Measurements from ENCODE around the gene BBC3. TPM values are rescaled to one million over a fixed set of nuclear protein-coding genes. Genes with fewer than 3 reads are reported as not detected.
A peak's percentile ranks its signal among the peaks of the same experiment; 100 is the strongest.

Gene BBC3
- total RNA-seq, 1 donor from 2014 or later: 18.6 TPM

DNA sequence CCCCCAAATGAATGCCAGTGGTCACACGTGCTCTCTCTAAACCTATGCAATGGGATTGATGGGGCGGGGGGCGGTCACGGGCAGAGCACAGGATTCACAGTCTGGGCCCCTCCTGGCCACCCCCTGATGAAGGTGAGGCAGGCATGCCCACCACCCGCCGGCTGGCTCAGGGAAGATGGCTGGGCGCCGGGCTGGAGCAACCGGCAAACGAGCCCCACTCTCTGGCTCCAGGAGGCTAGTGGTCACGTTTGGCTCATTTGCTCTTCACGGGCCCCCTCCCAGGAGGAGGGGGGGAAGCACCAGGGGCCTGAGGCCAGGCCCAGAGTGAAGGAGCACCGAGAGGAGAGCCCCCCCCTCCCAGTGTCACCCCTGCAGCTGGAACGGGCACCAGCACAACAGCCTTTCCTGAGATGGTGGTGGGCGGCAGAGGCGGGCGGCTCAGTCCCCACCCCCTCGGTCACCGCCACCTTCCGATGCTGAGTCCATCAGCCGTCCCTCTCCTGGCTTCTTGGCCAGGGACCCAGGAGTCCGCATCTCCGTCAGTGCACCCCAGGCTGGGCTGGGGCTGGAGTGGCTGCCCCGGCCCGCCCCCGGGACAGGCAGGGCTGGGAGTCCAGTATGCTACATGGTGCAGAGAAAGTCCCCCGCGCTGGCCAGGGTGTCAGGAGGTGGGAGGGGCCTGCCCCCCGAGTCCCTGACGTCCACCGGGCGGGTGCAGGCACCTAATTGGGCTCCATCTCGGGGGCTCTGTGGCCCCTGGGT lies 9.7 kb downstream of the BBC3 start:
- H3K27ac Mint-ChIP-seq (ENCODE audit: unreplicated experiment): no peak overlapping the region
- H3K36me3 Mint-ChIP-seq (ENCODE audit: low read depth, unreplicated experiment): peaks cover 5% of the 10 kb centered on the region

DNA sequence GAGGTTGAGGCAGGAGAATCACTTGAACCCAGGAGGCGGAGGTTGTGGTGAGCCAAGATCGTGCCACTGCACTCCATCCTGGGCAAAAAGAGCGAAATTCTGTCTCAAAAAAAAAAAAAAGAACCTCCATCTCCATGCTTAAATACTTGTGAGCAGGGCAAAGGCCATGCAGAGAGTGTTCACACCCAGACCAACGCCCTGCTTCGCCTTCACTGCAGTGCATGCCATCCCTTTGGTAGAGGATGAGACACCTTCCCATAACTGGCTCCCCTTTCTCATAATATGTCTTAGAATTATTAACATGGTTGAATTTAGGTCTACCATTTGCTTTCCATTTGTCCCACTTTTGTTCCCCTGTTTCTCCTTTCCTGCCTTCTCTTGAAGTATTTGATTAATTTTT lies 15.4 kb downstream of the BBC3 start:
- no peak for DNase-seq (ENCODE audit: low spot score)
- no peak for TF ChIP-seq CTCF (IDR thresholded peaks at IDR 0.05; ENCODE audit: unreplicated experiment)
- H3K4me1 Mint-ChIP-seq (ENCODE audit: unreplicated experiment): peaks cover 4% of the 10 kb centered on the region
- H3K4me3 Mint-ChIP-seq (ENCODE audit: unreplicated experiment): no peak overlapping the region
- H3K36me3 Mint-ChIP-seq (ENCODE audit: low read depth, unreplicated experiment): peaks cover 3% of the 10 kb centered on the region
- no peak overlapping the region for H3K27ac Mint-ChIP-seq (ENCODE audit: unreplicated experiment)
- H3K27me3 Mint-ChIP-seq (ENCODE audit: unreplicated experiment): peaks cover 4% of the 10 kb centered on the region
- H3K9me3 Mint-ChIP-seq (ENCODE audit: unreplicated experiment): no peaks in the 10 kb centered on the region

More for the DNA sequence above, 9.7 kb downstream of the BBC3 start:
- no peak overlapping the region for H3K4me3 Mint-ChIP-seq (ENCODE audit: unreplicated experiment)
- H3K27me3 Mint-ChIP-seq (ENCODE audit: unreplicated experiment): peaks cover 6% of the 10 kb centered on the region
- DNase-seq (ENCODE audit: low spot score): no peak
- no peaks in the 10 kb centered on the region for H3K9me3 Mint-ChIP-seq (ENCODE audit: unreplicated experiment)
- TF ChIP-seq CTCF (IDR thresholded peaks at IDR 0.05; ENCODE audit: unreplicated experiment): no peak
- peaks cover 4% of the 10 kb centered on the region for H3K4me1 Mint-ChIP-seq (ENCODE audit: unreplicated experiment)

DNA sequence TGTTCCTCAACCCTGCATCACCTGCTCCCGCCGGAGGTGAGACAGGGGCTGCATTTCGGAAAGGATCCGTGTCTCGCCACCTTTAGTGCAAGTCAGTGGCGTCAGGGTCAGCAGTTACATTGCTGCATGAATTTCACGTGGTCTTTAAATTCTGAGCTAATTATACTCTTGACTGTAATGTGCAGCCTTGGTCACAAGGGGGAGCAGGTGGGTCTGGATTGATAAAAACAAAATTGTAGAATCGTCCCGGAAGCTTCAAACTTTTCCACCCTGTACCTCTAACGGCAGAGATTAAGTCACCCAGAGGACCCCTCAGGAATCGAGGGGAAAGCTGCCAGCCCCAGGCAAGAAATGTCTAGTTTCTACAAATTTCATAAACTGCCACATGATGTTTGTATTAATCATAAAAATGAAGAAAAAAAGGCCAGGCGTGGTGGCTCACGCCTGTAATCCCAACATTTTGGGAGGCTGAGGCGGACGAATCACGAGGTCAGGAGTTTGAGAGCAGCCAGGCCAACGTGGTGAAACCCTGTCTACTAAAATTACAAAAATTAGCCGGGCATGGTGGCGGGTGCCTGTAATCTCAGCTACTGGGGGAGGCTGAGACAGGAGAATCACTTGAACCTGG lies 20.2 kb downstream of the BBC3 start:
- TF ChIP-seq CTCF (IDR thresholded peaks at IDR 0.05; ENCODE audit: unreplicated experiment): peak; percentile 94
- peaks cover 33% of the 10 kb centered on the region for H3K36me3 Mint-ChIP-seq (ENCODE audit: low read depth, unreplicated experiment)
- H3K27ac Mint-ChIP-seq (ENCODE audit: unreplicated experiment): peak overlapping the region; percentile 73
- no peaks in the 10 kb centered on the region for H3K9me3 Mint-ChIP-seq (ENCODE audit: unreplicated experiment)
- peak; percentile 80 for DNase-seq (ENCODE audit: low spot score)
- H3K27me3 Mint-ChIP-seq (ENCODE audit: unreplicated experiment): peaks cover 4% of the 10 kb centered on the region
- H3K4me3 Mint-ChIP-seq (ENCODE audit: unreplicated experiment): no peak overlapping the region
- H3K4me1 Mint-ChIP-seq (ENCODE audit: unreplicated experiment): peaks cover 8% of the 10 kb centered on the region

DNA sequence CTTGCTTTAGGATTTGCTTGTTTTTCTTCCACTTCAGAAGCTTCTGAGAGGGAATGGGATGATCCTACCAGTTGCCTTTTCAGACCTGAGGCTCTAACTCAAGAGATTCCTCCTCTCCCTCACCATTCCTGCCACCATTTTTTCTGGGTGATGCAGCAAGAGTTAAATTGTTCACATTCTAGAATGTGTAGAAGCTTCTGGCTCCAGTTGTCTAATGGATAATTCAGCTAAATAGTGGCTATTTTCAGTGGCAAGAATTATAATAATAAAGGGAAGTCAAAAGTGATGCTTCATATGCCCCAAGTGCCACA lies 20.9 kb downstream of the BBC3 start:
- peaks cover 36% of the 10 kb centered on the region for H3K36me3 Mint-ChIP-seq (ENCODE audit: low read depth, unreplicated experiment)
- H3K27ac Mint-ChIP-seq (ENCODE audit: unreplicated experiment): peak overlapping the region; percentile 73
- peaks cover 8% of the 10 kb centered on the region for H3K4me1 Mint-ChIP-seq (ENCODE audit: unreplicated experiment)
- peaks cover 4% of the 10 kb centered on the region for H3K27me3 Mint-ChIP-seq (ENCODE audit: unreplicated experiment)
- H3K4me3 Mint-ChIP-seq (ENCODE audit: unreplicated experiment): no peak overlapping the region
- TF ChIP-seq CTCF (IDR thresholded peaks at IDR 0.05; ENCODE audit: unreplicated experiment): no peak
- H3K9me3 Mint-ChIP-seq (ENCODE audit: unreplicated experiment): no peaks in the 10 kb centered on the region
- DNase-seq (ENCODE audit: low spot score): no peak

Measured in endothelial cell (in vitro differentiated cells).